Tibial nerve (tissue), 4 donors: ENCODE data around the gene CILP2. TPM values are rescaled to one million over a fixed set of nuclear protein-coding genes. Genes with fewer than 3 reads are reported as not detected.

Experiments used
- DNase-seq, 2 donors: peaks; one replicate each; pipeline ENCODE4 v3.0.0-alpha.2; 2019; ENCODE audit warnings: low spot score in 2 of 2
- H3K27ac ChIP-seq, 4 donors: fragments of 200-600 bp; sonication (generic) in 3 of 4; one replicate each; pipeline ENCODE4 v1.5.1; 2017 to 2019; ENCODE audit warnings: mild to moderate bottlenecking in 1 of 4
- H3K27me3 ChIP-seq, 2 donors: fragments of 200-600 bp; sonication (generic) in 1 of 2; one replicate each; pipeline versions ENCODE4 v1.5.1 to v1.6.0; 2017 to 2019
- H3K36me3 ChIP-seq, 3 donors: fragments of 200-600 bp; sonication (generic); one replicate each; pipeline ENCODE4 v1.5.1; 2018 to 2019
- H3K4me1 ChIP-seq, 4 donors: fragments of 200-600 bp; sonication (generic) in 3 of 4; one replicate each; pipeline ENCODE4 v1.5.1; 2017 to 2019
- H3K4me3 ChIP-seq, 4 donors: fragments of 200-600 bp; sonication (generic) in 3 of 4; one replicate each; pipeline ENCODE4 v1.5.1; 2017 to 2019; ENCODE audit warnings: mild to moderate bottlenecking in 1 of 4, moderate library complexity in 1 of 4
- H3K9me3 ChIP-seq, 4 donors: fragments of 200-600 bp; sonication (generic) in 3 of 4; one replicate each; pipeline ENCODE4 v1.5.1; 2017 to 2019
- CTCF ChIP-seq, 5 experiments: fragments of 200-600 bp in 3 of 5; fragments of 450-650 bp in 2 of 5; sonication (generic) in 3 of 5; IDR thresholded peaks; one replicate each; pipeline ENCODE4 v1.5.1; 2016 to 2019; ENCODE audit warnings: antibody characterized with exemption in 5 of 5, mild to moderate bottlenecking in 3 of 5, moderate library complexity in 2 of 5
- EP300 ChIP-seq, 2 donors: sonication (generic); formaldehyde crosslinking; IDR thresholded peaks; one replicate each; pipeline ENCODE4 v1.6.1; 2017; ENCODE audit warnings: antibody characterized with exemption in 2 of 2, mild to moderate bottlenecking in 1 of 2
- POLR2A ChIP-seq, 2 donors: fragments of 450-650 bp; IDR thresholded peaks; one replicate each; pipeline ENCODE4 v1.6.1; 2017; ENCODE audit warnings: antibody characterized with exemption in 2 of 2, mild to moderate bottlenecking in 2 of 2, moderate library complexity in 2 of 2
- WGBS, 2 donors: methylation state at CpG; one replicate each; pipeline ENCODE4 v1.1.5; 2018; 5-methylcytosine and 5-hydroxymethylcytosine counted together
- total RNA-seq, 4 donors: library from RNA; depleted of rRNA; stranded (reverse); fragments of >200 nt; gene quantifications; one replicate each; pipeline ENCODE4 v1.1.0, GENCODE V29; 2016

Gene CILP2
- total RNA-seq, 4 donors from 2014 or later = 0.20 to 0.66 TPM; not detected in 2

GRCh38 chr19:19580418-19580817 is 42.4 kb downstream of the CILP2 start:
- no peaks in the 10 kb centered on the region for H3K27me3 ChIP-seq
- TF ChIP-seq POLR2A (IDR thresholded peaks at IDR 0.05) (no peak), EP300 (IDR thresholded peaks at IDR 0.05) (no peak), CTCF (IDR thresholded peaks at IDR 0.05) (no peak)
- no peak overlapping the region for H3K27ac ChIP-seq
- H3K36me3 ChIP-seq = no peaks in the 10 kb centered on the region
- no peaks in the 10 kb centered on the region for H3K9me3 ChIP-seq
- DNase-seq = no peak
- H3K4me1 ChIP-seq = peaks cover 0 to 9% (median 0%) of the 10 kb centered on the region in 4 donors
- 92 to 93% methylated on average over 4 of the region's 4 CpGs for WGBS, 2 donors
- no peak overlapping the region for H3K4me3 ChIP-seq

GRCh38 chr19:19581391-19581790 is 43.3 kb downstream of the CILP2 start:
- DNase-seq = no peak
- H3K4me3 ChIP-seq = no peak overlapping the region
- no peaks in the 10 kb centered on the region for H3K36me3 ChIP-seq
- H3K9me3 ChIP-seq = no peaks in the 10 kb centered on the region
- TF ChIP-seq EP300 (IDR thresholded peaks at IDR 0.05) (no peak), CTCF (IDR thresholded peaks at IDR 0.05) (no peak), POLR2A (IDR thresholded peaks at IDR 0.05) (no peak)
- H3K27ac ChIP-seq = no peak overlapping the region
- peaks cover 0 to 9% (median 0%) of the 10 kb centered on the region in 4 donors for H3K4me1 ChIP-seq
- no peaks in the 10 kb centered on the region for H3K27me3 ChIP-seq
- WGBS, 2 donors = 93 to 94% methylated on average over 12 to 13 of the region's 13 CpGs

- 44 to 51% methylated on average over 6 of the region's 6 CpGs for WGBS, 2 donors
Observed at GRCh38 chr19:19582471-19582870, 44.4 kb downstream of the CILP2 start.

GRCh38 chr19:19584356-19584755 is 46.3 kb downstream of the CILP2 start:
- no peak overlapping the region for H3K4me3 ChIP-seq
- WGBS, 2 donors = 92 to 96% methylated on average over 6 of the region's 6 CpGs

More at GRCh38 chr19:19582471-19582870, 44.4 kb downstream of the CILP2 start:
- no peak overlapping the region for H3K4me3 ChIP-seq
- peaks cover 0 to 9% (median 0%) of the 10 kb centered on the region in 4 donors for H3K4me1 ChIP-seq
- H3K9me3 ChIP-seq = no peaks in the 10 kb centered on the region
- H3K36me3 ChIP-seq = no peaks in the 10 kb centered on the region
- TF ChIP-seq POLR2A (IDR thresholded peaks at IDR 0.05) (no peak), EP300 (IDR thresholded peaks at IDR 0.05) (no peak), CTCF (IDR thresholded peaks at IDR 0.05) (no peak)
- no peaks in the 10 kb centered on the region for H3K27me3 ChIP-seq
- H3K27ac ChIP-seq = peak overlapping the region in 1 of 4 donors; percentile 12
- DNase-seq = no peak

GRCh38 chr19:19587771-19588170 is 49.7 kb downstream of the CILP2 start:
- DNase-seq = no peak
- H3K4me3 ChIP-seq = no peak overlapping the region
- peaks cover 0 to 17% (median 14%) of the 10 kb centered on the region in 4 donors for H3K4me1 ChIP-seq
- no peak overlapping the region for H3K27ac ChIP-seq
- TF ChIP-seq POLR2A (IDR thresholded peaks at IDR 0.05) (no peak), EP300 (IDR thresholded peaks at IDR 0.05) (no peak), CTCF (IDR thresholded peaks at IDR 0.05) (no peak)
- no peaks in the 10 kb centered on the region for H3K36me3 ChIP-seq
- no peaks in the 10 kb centered on the region for H3K9me3 ChIP-seq
- no peaks in the 10 kb centered on the region for H3K27me3 ChIP-seq
- 93 to 96% methylated on average over 5 of the region's 5 CpGs for WGBS, 2 donors

More at GRCh38 chr19:19584356-19584755, 46.3 kb downstream of the CILP2 start:
- no peak overlapping the region for H3K27ac ChIP-seq
- no peaks in the 10 kb centered on the region for H3K27me3 ChIP-seq
- DNase-seq = no peak
- no peak for TF ChIP-seq CTCF (IDR thresholded peaks at IDR 0.05)
- TF ChIP-seq EP300 (IDR thresholded peaks at IDR 0.05) = no peak
- TF ChIP-seq POLR2A (IDR thresholded peaks at IDR 0.05) = no peak
- H3K9me3 ChIP-seq = no peaks in the 10 kb centered on the region
- peaks cover 0 to 9% (median 0%) of the 10 kb centered on the region in 4 donors for H3K4me1 ChIP-seq
- H3K36me3 ChIP-seq = no peaks in the 10 kb centered on the region
